ENCODE measurements around the gene SND1.

Gene SND1

DNA sequence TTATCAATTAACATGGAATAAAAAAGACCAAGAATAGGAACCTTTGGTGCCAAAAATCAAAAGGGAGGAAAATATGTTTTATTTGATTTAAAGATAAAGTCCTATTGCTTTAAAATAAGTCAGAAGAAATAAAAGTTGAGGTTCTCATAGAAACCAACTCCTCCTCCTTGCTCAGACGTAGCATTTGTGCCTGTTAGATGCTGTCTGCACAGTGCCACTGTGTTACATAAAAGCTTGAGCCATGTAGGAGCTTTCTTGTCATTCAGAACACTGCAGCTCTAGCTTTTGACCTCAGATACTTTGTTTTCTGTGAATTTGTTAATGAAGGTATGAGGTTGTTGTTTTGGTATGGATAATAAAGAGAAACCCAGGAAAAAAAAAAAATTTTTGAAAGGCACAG, 328.9 kb downstream of the SND1 start:
- DNase-seq (ENCODE audit: low read depth in 2 of 3, low spot score in 2 of 3), result no peak

DNA sequence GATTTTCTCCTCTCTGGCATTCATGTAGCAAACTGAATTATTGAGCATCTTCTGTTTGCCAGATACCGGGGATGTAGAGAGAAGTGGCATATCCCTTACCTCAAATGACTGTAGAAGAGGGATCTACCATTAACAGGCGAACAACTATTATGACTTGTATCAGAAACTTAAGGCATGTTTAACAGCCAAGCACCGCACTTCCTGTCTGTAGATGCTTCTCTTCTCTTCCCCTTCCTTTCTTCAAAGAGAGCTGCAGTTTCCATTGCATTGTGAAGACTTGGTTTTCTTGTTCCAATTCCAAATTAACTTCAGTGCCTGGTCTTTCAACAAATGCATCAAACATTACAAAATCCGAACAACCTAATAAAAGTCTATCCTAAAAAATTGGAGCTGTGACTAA, 330.0 kb downstream of the SND1 start:
- no peak for DNase-seq (ENCODE audit: low read depth in 2 of 3, low spot score in 2 of 3)

DNA sequence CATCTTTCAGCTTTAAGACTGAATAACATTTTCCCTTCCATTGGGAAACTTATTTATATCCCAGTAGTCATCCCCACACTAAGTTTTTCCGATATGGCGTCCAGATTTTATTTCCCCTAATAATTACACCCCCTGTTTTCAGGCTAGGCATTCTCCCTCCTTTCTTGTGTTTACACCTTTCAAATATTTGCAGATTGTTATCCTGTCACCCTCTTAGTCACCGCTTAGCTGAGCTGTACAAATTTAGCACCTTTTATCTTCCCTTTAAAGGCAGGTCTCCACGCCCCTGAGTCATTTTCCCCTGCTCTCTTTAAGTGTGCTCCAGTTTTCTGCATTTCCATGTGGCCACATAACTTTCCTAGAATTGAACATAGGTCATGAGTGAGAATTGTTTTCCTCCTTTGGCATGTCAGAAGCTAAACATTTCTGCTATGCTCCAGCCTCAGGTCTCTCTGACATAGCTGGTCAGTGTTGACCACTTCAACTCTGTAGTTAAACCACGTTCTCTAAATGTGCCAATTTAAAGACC, 331.9 kb downstream of the SND1 start:
- DNase-seq (ENCODE audit: low read depth in 2 of 3, low spot score in 2 of 3), result no peak

DNA sequence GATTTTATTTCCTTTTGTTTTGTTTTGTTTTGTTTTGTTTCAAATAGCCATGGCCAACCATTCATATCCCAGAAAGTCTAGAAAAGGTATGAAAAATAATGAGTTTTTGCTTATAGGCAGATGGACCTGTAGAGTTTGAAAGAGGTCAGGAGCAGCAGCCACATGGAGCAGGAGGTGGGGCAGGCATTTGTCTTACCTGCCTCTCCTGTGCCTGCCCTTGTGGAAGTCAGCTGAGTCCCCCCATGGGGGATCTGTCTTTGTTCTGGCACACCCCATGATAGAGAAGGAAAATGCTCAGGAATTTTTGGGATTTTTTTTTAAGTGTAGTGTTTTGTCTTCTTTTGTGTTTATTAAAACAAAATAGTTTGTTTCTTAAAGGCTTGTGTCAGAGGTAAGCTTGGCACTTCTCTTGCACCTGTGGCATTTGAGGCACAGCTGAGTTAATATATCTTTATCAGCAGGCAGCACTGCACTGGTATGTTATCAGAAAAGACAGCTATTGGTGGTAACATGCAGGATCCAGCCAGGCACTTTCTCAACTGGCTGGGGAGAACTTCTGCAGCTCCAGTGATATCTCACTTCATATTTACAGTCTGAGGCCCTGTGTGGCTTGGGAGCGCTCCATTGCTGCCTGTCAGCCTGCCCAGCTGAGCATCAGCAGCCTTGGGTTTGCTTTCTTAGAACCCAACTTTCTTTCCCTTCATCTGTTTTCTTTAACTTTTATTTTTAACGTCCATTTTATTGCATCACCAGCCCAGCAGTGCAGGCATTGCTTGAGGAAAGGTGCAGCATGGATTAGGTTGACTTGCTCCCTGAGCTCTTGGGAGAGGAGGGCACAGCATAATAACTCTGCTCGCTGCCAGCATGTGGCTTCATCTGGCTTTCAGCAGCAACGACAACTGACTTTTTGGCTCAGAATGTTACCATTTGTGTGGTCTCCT, 334.9 kb downstream of the SND1 start:
- DNase-seq (ENCODE audit: low read depth in 2 of 3, low spot score in 2 of 3), result no peak

DNA sequence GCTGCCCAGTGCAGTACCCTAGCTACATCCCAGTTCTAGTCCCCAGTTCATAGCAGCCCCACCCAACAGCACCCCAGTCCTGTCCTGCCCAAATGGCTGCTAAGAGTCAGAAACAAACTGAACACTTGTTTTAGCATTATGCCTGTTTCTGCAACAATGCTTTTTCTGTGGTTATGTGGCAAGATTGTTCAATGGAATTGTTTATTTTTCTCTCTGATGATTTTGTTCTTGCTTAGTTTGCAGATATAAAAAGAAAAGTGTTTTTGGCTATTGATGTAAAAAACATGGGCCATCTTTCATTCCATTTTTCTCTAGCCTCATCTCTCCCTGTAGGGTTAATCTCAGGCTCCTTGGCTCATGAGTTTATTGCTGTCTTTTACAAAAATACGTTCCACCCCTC, 336.8 kb downstream of the SND1 start:
- no peak for DNase-seq (ENCODE audit: low read depth in 2 of 3, low spot score in 2 of 3)

DNA sequence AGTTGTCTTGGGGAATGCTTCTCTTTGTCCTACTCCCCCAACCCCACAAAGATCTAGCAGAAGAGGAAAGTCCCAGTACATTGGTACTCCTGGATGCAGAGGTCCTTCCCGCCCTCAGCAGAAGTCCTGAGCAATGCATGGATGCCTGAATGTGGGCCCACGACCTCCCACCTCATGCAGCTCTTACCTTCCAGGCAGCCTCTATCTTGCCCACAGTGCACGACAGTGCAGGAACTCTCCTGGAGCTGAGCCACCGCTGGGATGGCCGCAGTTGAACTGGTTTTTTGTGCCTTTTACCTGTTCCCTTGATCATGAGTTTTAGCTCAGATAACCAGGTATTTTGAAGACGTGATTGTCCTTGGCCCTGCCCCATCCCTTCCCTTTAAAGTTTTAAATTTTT, 341.3 kb downstream of the SND1 start:
- no peak for DNase-seq (ENCODE audit: low read depth in 2 of 3, low spot score in 2 of 3)

DNA sequence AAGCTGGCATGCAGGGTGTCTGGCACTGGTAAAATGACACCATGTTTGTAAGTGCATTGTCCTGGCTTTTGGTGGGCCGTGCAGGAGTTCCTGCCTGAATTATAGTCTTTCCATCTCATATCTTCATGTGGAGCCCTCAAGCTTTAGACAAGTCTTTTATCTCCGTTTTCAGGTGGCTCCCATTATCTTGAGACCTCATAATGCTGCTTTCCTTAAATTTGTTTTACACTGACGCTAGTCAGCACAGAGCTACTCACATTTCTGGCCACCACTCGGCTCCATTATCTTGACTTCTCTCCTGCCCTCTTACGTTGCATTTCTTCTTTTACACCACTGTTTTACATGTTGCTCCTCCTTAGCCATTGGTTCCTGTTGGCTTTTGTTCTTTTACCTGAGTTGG, 342.0 kb downstream of the SND1 start:
- DNase-seq (ENCODE audit: low read depth in 2 of 3, low spot score in 2 of 3), result no peak

DNA sequence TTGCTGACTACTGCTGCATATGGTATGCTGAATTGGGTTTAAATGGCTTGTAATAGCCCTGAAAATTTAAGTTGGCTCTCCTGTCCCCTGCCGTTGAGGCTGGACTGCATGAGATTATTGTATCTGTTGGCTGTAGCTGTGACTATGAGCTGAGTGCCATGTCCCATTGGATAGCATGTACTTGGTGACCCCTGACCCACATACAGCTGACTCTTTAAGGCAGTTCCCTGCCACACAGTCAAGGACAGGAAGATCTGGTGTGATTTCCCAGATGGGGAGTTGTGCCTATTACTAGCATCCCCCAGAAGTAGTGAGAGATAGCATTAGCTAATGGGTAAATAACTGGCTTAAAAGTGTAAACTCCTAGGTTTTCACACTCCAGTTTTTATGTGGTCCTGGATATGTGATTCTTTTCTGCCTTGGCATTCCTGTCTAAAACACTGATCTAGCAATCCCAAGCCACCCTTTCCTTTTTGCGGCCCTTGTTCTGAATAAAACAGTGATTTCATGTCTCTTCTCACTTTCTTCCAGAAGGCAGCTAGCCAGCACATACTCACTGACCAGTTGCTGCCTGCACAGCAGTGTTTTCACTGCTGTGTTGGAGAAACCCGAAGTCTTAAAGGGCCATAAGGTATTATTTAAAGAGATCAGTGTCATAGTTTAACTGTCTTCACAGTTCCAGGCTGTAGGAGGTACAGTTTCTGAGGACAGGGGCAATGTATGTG, 343.3 kb downstream of the SND1 start:
- no peak for DNase-seq (ENCODE audit: low read depth in 2 of 3, low spot score in 2 of 3)

DNA sequence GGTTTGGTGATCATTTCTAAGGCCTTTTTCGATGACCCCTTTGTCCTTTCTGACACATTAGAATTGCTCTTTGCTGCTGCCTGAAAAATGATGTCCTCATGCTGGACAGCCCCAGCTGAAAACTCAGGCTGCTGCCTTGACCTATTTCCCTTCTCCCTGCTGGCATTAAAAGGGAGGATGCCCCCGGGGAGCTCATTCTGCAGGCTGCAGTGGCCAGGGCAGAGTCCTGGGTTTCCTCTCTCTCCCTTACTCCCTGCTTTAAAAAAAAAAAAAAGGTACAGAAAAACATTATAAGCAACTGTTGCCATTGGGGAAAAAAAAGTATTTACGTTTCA, 343.9 kb downstream of the SND1 start:
- no peak for DNase-seq (ENCODE audit: low read depth in 2 of 3, low spot score in 2 of 3)

DNA sequence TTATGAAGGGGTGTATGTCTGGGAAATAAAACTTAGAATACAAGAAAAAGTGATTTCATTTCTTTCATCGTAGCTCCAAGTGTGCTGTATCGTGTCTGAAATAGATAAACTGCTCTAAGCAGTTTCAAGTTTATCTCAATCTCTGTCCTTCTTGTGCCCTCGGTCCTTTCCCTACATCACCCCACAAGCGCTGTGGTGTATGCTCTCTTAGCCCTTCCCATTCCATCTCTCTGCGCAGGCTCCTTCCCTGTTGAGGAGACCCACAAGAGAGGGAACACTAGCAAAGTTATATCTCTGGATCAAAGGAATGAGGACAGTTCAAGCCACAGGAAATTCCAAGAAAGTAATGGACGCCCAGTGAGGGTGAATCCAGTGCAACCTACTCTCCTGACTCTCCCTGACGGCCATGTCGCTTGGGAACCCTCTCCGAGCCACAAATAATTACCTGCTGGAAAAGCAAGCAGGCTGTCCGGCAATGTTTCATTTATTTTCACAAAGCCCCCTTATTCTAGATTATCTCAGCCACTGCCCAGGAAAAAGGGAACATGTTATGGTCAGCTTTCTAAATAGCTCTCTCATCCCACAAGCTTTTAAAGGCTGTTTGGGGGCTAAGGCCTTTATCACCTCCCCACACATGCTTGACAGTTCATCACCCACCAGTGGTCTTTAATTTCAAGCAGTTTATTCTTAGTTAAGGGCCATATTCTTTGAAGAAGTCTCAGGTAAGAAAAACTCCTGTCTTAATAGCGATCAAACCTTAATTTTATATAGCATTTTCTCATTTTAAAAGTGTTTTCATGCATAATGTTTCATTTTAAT, 344.5 kb downstream of the SND1 start:
- no peak for DNase-seq (ENCODE audit: low read depth in 2 of 3, low spot score in 2 of 3)

DNA sequence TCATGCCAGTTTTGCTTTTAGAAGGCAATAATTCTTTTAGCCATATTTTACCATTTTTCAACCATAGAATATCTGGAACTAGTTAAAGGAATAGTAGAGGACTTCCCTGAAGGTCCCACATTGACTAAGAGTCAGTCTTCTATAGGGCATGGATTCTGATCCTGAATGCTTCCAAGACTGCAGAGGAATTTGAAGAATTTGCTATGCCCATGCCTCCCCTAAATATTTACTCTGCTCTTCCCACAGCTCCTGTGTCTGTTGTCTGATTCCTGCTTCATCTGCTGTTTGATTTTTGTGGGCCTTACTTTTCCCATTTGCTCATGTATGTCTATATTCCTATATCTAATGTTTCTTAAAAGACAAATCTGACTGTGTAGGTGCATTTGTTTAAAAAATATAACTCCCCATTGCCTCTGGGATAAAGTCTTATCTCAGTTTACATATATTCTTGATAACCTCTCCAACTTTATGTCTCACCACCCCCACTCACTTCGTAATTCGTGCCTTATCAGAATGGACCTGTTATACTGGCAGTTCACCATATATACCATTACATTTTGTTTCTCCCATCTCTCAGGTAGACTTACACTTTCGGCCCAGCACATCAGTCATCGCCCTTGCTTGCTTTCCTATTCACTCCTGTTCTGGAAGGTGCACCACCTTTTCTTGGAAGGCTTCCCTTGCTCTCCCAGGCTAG, 345.4 kb downstream of the SND1 start:
- no peak for DNase-seq (ENCODE audit: low read depth in 2 of 3, low spot score in 2 of 3)

DNA sequence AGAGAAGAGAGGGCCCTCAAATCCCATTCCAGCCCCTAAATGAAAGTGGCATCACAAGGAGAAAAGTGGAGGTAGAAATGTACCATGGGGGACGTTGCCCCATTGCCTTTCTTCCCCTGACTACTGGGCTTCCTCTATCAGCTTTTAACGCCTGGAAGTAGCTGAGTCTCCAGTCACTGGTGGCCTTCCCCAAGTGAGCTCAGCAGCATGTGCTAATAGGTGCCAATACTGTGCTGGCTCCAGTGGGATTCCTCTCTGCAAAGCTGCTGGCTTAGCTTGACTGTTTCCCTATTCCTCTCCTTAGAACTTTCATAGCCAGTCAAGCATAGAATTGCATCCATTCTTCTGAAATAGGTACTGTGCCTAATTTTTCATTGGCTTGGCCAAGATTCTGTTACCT, 346.7 kb downstream of the SND1 start:
- no peak for DNase-seq (ENCODE audit: low read depth in 2 of 3, low spot score in 2 of 3)

DNA sequence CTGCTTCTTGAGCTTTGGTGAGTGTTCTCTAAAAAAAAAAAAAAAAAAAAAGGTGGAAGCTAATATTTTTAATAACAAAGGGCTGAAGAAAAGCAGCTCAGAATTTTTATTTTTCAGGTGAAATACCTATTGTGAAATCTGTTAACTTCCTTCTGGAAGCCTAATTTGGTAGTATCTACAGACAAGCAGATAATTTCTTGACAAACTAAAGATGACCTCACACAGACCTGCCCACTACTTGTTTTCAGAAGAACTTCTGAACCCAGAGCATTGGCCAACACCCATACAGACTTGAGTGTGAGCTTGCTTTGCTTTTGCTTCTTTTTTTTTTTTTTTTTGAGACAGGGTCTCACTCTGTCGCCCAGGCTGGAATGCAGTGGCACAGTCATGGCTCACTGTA, 348.1 kb downstream of the SND1 start:
- no peak for DNase-seq (ENCODE audit: low read depth in 2 of 3, low spot score in 2 of 3)

DNA sequence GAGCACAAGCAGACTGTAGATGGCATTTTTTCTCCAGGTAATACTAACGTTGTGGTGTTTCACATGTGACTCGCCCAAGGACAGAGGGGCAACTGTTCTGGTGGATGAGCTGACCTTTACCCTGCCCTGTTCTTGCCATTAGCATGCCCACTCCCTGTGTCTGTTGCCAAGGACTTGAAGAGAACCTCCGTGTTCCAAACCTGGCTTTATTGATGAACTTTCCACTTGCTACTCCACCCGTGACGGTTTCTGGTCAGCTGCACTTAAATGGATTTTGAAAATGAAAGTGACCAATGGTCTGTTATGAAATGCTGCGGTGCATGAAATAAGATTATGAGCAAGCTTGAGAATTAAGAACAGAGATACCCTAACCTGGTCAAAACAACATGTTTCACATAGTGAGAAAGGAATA, 348.9 kb downstream of the SND1 start:
- DNase-seq (ENCODE audit: low read depth in 2 of 3, low spot score in 2 of 3), result no peak

DNA sequence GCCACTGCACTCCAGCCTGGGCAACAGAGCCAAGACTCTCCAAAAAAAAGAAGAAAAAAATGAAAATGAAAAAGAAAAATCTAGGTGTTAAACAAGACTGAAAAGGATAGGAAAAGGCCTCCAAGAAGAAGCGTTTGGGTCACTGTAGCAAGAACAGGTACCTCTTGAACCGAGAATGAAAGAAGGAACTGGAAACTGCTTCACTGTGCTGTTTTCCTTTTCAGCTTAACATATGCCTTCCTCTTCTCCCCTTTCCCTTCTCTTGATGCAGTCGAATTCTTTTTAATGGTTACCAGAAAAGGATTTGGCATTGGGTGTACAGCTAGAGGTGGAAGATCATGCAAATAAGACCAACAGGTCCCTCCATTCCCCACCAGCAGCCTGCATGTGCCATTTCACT, 351.2 kb downstream of the SND1 start:
- DNase-seq (ENCODE audit: low read depth in 2 of 3, low spot score in 2 of 3), result no peak

DNA sequence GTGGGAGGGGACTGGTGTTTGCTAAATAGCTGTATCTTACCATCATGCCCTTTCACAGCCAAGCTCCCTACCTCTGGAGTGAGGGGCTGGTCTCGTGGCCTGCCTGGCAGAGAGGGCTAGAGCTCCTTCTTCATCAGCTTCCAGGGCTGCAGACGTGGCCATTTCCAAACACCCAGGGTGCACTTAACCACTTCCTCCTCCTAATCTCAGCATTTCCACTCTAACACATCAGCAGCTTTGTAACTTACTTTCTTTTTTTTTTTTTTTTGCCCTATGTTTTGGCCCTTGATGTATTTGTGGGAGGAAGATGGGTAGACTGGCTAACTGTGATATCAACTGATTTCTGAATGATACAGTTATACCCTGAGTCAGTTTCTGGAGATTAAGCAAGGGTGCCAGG, 351.8 kb downstream of the SND1 start:
- no peak for DNase-seq (ENCODE audit: low read depth in 2 of 3, low spot score in 2 of 3)

DNA sequence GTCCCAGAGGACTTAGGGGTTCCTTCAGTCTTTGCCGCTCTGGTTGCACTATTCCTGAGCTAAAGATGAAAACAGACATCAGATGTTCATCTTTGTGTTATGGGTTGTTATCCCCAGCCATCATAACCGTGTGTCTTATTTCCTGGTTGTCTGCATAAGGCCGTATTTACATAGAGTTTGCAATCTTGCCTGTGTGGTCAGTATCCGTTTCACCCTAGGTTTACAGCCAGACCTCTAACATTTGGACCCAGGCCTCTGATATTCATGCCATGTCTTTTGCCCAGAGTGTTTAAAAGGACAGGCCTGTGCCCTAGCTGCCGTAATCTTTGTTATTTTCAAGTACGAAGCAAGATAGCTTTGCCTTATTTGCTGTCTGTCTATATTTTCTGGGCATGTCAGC, 352.6 kb downstream of the SND1 start:
- DNase-seq (ENCODE audit: low read depth in 2 of 3, low spot score in 2 of 3), result no peak

DNA sequence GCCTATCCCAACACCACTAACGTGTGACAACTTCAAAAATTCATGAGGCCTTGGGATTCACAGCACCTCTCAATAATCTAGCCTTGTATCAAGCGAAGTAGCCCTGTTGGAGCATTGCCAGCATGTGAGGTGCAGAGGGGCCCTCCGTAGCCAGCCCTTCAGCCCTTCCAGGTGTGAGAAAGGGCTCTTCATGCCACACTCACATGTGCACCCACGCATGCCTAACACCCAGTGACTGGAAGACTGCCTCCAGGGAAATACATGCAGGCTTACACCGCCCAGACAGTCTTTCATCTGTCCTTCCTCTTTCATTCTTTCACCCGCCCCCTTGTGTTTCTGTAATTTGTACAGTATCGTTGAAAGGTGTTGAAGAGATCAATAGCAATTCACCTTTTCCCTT, 353.1 kb downstream of the SND1 start:
- DNase-seq (ENCODE audit: low read depth in 2 of 3, low spot score in 2 of 3), result no peak

DNA sequence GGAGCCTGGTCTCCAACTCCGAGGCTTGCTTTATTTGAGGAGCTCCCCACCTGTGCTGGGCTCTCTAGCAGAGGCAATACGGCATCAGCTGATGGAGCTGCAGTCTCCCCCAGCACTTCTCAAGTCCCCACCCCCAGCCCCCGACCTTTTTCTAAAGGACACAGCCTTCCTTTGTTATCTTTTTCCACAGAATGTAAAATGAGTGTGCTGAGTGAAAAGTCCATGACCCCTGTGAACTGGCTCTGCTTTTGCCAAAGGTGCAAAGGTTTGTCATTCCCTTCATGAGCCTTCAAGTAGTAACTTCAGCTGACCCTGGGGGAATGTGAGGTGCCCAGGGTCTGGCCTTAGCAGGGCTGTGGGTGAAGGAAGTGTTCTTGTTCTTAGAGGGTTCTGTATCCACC, 353.8 kb downstream of the SND1 start:
- no peak for DNase-seq (ENCODE audit: low read depth in 2 of 3, low spot score in 2 of 3)

DNA sequence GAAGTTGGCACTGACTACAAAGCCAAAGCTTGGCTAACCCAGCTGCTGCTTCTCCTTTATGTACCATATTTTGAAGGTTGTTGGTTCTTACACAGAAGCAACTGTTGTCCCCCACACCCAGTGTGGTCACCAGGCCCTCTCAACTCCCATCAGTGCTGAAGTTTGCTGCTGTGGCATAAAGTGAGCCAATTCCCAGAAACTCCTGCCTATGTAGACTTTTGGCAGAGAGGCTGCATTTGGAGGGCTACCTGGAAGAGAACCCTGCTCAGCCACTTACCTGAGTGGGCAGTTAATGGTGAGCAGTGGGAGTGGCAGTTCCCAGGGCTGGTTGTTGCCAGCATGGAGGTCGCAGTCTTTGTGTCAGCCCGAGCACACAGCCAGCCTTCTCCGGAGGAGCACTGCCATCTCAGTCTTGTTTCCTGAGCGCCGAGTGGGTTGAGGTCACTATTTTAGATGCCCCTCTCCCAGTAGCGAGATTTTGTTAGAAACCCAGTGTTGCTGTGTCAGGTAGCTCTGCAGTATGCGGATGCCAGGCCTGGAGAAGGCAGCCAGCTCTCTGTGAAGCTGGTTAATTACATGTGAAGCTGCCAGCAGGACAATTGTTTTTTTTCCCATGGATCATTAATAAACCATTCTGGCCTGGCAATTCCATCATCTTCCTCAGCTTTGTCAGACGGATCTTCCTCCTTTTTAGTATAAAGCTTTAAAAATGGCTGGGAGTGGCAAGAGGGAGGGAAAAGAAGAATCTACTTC, 354.7 kb downstream of the SND1 start:
- no peak for DNase-seq (ENCODE audit: low read depth in 2 of 3, low spot score in 2 of 3)
